Neural cell (in vitro differentiated cells): Measurements from ENCODE around the gene COTL1. TPM values are rescaled to one million over a fixed set of nuclear protein-coding genes. Genes with fewer than 3 reads are reported as not detected.

ENCODE experiments used
- H2AFZ ChIP-seq: fragments of 200-600, 300-800 bp; sonication (generic), shearing (Covaris generic); 2 replicates; pipeline ENCODE4 v1.6.0; 2014; ENCODE audit warnings: low read depth, mild to moderate bottlenecking, antibody characterized with exemption, low read length, moderate library complexity
- H3F3A ChIP-seq: fragments of 200-600 bp; shearing (Covaris generic); 2 replicates; pipeline ENCODE4 v1.6.1; 2016; ENCODE audit warnings: mild to moderate bottlenecking, moderate library complexity, mixed read lengths, antibody characterized with exemption, low read length; ENCODE audit not compliant: insufficient read depth, poor library complexity, severe bottlenecking
- H3K27ac ChIP-seq: fragments of 200-600, 300-800 bp; sonication (generic), shearing (Covaris generic); 2 replicates; pipeline ENCODE4 v1.5.1; 2014; ENCODE audit warnings: mild to moderate bottlenecking, low read length, moderate library complexity
- H3K27me3 ChIP-seq: fragments of 300-800, 200-600 bp; sonication (generic), shearing (Covaris generic); 2 replicates; pipeline ENCODE4 v1.6.0; 2014; ENCODE audit warnings: mild to moderate bottlenecking, low read depth, low read length, moderate library complexity; ENCODE audit not compliant: insufficient read depth
- H3K36me3 ChIP-seq: fragments of 300-800, 200-600 bp; sonication (generic), shearing (Covaris generic); 2 replicates; pipeline ENCODE4 v1.5.1; 2014; ENCODE audit warnings: mild to moderate bottlenecking, antibody characterized with exemption, low read length, moderate library complexity; ENCODE audit not compliant: insufficient read depth
- H3K4me2 ChIP-seq: fragments of 300-800, 200-600 bp; sonication (generic), shearing (Covaris generic); 2 replicates; pipeline ENCODE4 v1.6.0; 2014; ENCODE audit warnings: mild to moderate bottlenecking, low read length
- H3K4me3 ChIP-seq: fragments of 300-800, 200-600 bp; sonication (generic), shearing (Covaris generic); 2 replicates; pipeline ENCODE4 v1.5.1; 2014; ENCODE audit warnings: mild to moderate bottlenecking, low read length, moderate library complexity
- H3K79me2 ChIP-seq: fragments of 200-600 bp; shearing (Covaris generic); replicated peaks from 2 replicates; pipeline ENCODE4 v1.6.0; 2014; ENCODE audit warnings: mild to moderate bottlenecking, low read length, moderate library complexity; ENCODE audit not compliant: insufficient read depth
- H3K9ac ChIP-seq: fragments of 300-800, 200-600 bp; sonication (generic), shearing (Covaris generic); 2 replicates; pipeline ENCODE4 v1.6.1; 2016; ENCODE audit warnings: mild to moderate bottlenecking, low read length, mixed read lengths
- H3K9me2 ChIP-seq: fragments of 200-600 bp; shearing (Covaris generic); 2 replicates; pipeline ENCODE4 v1.6.1; 2016; ENCODE audit warnings: mild to moderate bottlenecking, low read length, mixed read lengths; ENCODE audit not compliant: insufficient read depth
- H3K9me3 ChIP-seq: fragments of 200-600, 300-800 bp; sonication (generic), shearing (Covaris generic); 2 replicates; pipeline ENCODE4 v1.6.1; 2016; ENCODE audit warnings: mild to moderate bottlenecking, mixed run types, low read length, moderate library complexity, mixed read lengths
- H4K20me1 ChIP-seq: fragments of 200-600 bp; shearing (Covaris generic); 2 replicates; pipeline ENCODE4 v1.6.1; 2016; ENCODE audit warnings: mild to moderate bottlenecking, mixed run types; ENCODE audit not compliant: insufficient read depth
- EP300 ChIP-seq: fragments of 450-650 bp; conservative IDR thresholded peaks from 2 replicates; pipeline ENCODE4 v1.6.1; 2014; ENCODE audit warnings: antibody characterized with exemption, mild to moderate bottlenecking, moderate library complexity; ENCODE audit not compliant: poor library complexity, severe bottlenecking
- EZH2 ChIP-seq: fragments of 200-600, 300-800 bp; shearing (Covaris generic), sonication (generic); IDR thresholded peaks from 2 replicates; pipeline ENCODE4 v1.6.1; 2014; ENCODE audit warnings: antibody characterized with exemption, low read length, borderline replicate concordance, mild to moderate bottlenecking; ENCODE audit not compliant: insufficient read depth, poor library complexity, severe bottlenecking
- MXI1 ChIP-seq: fragments of 450-650 bp; conservative IDR thresholded peaks from 2 replicates; pipeline ENCODE4 v1.6.1; 2014; ENCODE audit warnings: antibody characterized with exemption, mild to moderate bottlenecking; ENCODE audit not compliant: poor library complexity, severe bottlenecking
- POLR2AphosphoS5 ChIP-seq: IDR thresholded peaks from 2 replicates; pipeline ENCODE4 v1.6.1; 2012
- RAD21 ChIP-seq: fragments of 450-650 bp; conservative IDR thresholded peaks from 2 replicates; pipeline ENCODE4 v1.6.1; 2014; ENCODE audit warnings: antibody characterized with exemption, mild to moderate bottlenecking, moderate library complexity
- REST ChIP-seq: IDR thresholded peaks from 2 replicates; pipeline ENCODE4 v1.6.1; 2012; ENCODE audit warnings: borderline replicate concordance
- SMC3 ChIP-seq: fragments of 450-650 bp; conservative IDR thresholded peaks from 2 replicates; pipeline ENCODE4 v1.6.1; 2014; ENCODE audit warnings: antibody characterized with exemption, mild to moderate bottlenecking, moderate library complexity; ENCODE audit not compliant: poor library complexity
- TAF1 ChIP-seq: IDR thresholded peaks from 2 replicates; pipeline ENCODE4 v1.6.1; 2012; ENCODE audit warnings: low read depth
- polyA plus RNA-seq: library from polyadenylated mRNA; depleted of rRNA; stranded (reverse); fragments of >200 nt; gene quantifications from 2 replicates; pipeline ENCODE4 v1.2.3, GENCODE V29; 2014
- TF ChIP-seq, protein P1 (sequence below): fragments of 450-650 bp; IDR thresholded peaks from 2 replicates; pipeline ENCODE4 v1.5.1; 2014; ENCODE audit warnings: antibody characterized with exemption, mild to moderate bottlenecking, moderate library complexity; ENCODE audit not compliant: poor library complexity, severe bottlenecking

Gene COTL1
- polyA plus RNA-seq, 1 donor from 2014 or later, result 86.6 TPM

GRCh38 chr16:84545114-84545737 is 72.7 kb downstream of the COTL1 start:
- no peaks in the 10 kb centered on the region for H4K20me1 ChIP-seq
- H3K9me3 ChIP-seq, result no peaks in the 10 kb centered on the region
- no peaks in the 10 kb centered on the region for H3K36me3 ChIP-seq
- no peak overlapping the region for H3K9ac ChIP-seq
- TF ChIP-seq, protein P1, sequence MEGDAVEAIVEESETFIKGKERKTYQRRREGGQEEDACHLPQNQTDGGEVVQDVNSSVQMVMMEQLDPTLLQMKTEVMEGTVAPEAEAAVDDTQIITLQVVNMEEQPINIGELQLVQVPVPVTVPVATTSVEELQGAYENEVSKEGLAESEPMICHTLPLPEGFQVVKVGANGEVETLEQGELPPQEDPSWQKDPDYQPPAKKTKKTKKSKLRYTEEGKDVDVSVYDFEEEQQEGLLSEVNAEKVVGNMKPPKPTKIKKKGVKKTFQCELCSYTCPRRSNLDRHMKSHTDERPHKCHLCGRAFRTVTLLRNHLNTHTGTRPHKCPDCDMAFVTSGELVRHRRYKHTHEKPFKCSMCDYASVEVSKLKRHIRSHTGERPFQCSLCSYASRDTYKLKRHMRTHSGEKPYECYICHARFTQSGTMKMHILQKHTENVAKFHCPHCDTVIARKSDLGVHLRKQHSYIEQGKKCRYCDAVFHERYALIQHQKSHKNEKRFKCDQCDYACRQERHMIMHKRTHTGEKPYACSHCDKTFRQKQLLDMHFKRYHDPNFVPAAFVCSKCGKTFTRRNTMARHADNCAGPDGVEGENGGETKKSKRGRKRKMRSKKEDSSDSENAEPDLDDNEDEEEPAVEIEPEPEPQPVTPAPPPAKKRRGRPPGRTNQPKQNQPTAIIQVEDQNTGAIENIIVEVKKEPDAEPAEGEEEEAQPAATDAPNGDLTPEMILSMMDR, result no peak
- TF ChIP-seq RAD21 (no peak), EZH2 (no peak), POLR2AphosphoS5 (no peak), MXI1 (no peak), SMC3 (no peak), REST (no peak), EP300 (no peak), TAF1 (no peak)
- no peaks in the 10 kb centered on the region for H3K79me2 ChIP-seq
- no peaks in the 10 kb centered on the region for H3K9me2 ChIP-seq
- H3K4me2 ChIP-seq, result no peak overlapping the region
- no peak overlapping the region for H3K27ac ChIP-seq
- no peak overlapping the region for H3K4me3 ChIP-seq
- no peaks in the 10 kb centered on the region for H3K27me3 ChIP-seq
- no peaks in the 10 kb centered on the region for H3F3A ChIP-seq
- no peak overlapping the region for H2AFZ ChIP-seq

- no peak overlapping the region for H3K9ac ChIP-seq
- no peaks in the 10 kb centered on the region for H3K36me3 ChIP-seq
- H3K9me2 ChIP-seq, result no peaks in the 10 kb centered on the region
- TF ChIP-seq EP300, result no peak
- TF ChIP-seq RAD21, result no peak
- no peak for TF ChIP-seq MXI1
- TF ChIP-seq EZH2, result no peak
- no peak for TF ChIP-seq REST
- TF ChIP-seq, protein P1, result no peak
- no peak for TF ChIP-seq SMC3
- no peaks in the 10 kb centered on the region for H4K20me1 ChIP-seq
- H3K4me3 ChIP-seq, result no peak overlapping the region
- no peak overlapping the region for H3K27ac ChIP-seq
- H3K27me3 ChIP-seq, result no peaks in the 10 kb centered on the region
- H3K79me2 ChIP-seq, result no peaks in the 10 kb centered on the region
- no peak overlapping the region for H3K4me2 ChIP-seq
- H3K9me3 ChIP-seq, result no peaks in the 10 kb centered on the region
- H2AFZ ChIP-seq, result no peak overlapping the region
- H3F3A ChIP-seq, result no peaks in the 10 kb centered on the region
Measured at GRCh38 chr16:84544031-84544773, 73.7 kb downstream of the COTL1 start.
